ENCODE measurements around the gene LGR6.
"Not testable (repeated sequence)": the region's sequence is repeated elsewhere in the genome, so short reads cannot be mapped to it uniquely, and the experiment has no call there.

LGR6 gene

GRCh38 chr1:202193614-202194327 is at the start of gene LGR6:
TSS of gene LGR6 (plus strand) at chr1:202193799. CDS start at chr1:202193990, 191 bp downstream.
- no peak for DNase-seq

DNA sequence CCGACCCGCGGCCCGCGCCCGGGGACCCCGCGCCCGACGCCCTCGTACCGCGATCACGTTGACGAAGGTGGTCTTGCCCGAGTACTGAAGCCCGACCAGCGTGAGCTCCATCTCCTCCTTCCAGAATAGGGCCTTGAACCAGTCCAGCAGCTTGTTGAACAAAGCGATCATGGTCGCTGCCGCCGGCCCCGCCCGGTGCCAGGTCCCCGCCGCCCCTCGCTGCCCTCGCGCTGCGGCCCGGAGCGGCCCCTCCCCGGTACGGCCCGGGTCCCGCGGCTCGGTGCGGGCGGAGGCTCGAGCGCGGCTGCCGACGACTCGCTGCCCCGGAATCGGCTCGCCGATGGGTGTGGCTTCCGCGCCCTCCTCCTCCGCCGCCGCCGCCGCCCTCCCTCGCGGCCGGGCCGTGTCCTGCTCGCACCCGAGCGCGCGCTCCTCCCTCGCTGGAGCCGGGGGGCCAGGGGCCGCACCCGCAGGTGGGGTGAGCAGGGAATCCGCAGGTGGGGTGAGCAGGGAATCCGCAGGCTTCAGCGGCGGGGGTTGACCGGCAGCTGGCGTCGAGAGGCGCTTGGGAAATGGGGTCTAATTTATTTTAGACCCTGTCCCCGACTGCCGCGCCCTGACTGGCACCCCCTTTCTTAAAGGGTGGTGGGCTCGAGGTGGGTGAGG is 49.1 kb upstream of the LGR6 start, which contains the start of gene ARL8A:
TSS of gene ARL8A (minus strand) at position 336 of the 666 bp plus-strand sequence. CDS start at position 171, 165 bp downstream.
- no peak for DNase-seq

- no peak for DNase-seq
Measured at GRCh38 chr1:202145068-202145743, 48.4 kb upstream of the LGR6 start.

- DNase-seq: not testable (repeated sequence)
Measured at GRCh38 chr1:202145744-202146140, 47.9 kb upstream of the LGR6 start.

DNA sequence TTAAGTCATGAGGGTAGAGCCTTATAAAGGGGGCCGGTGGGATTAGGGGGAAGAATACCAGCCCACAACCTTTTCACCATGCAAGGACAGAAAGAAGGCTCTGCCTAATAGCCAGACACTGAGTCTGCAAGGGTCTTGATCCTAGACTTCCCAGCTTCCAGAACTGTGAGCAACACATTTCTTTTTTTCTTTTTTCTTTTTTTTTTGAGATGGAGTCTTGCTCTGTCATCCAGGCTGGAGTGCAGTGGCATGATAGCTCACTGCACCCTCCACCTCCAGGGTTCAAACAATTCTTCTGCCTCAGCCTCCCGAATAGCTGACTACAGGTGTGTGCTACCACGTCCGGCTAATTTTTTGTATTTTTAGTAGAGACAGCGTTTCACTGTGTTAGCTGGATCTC is 47.3 kb upstream of the LGR6 start:
- DNase-seq: no peak

GRCh38 chr1:202146993-202147392 is 46.6 kb upstream of the LGR6 start:
- DNase-seq: no peak

GRCh38 chr1:202148391-202148790 is 45.2 kb upstream of the LGR6 start:
- no peak for DNase-seq

GRCh38 chr1:202149566-202149965 is 44.0 kb upstream of the LGR6 start:
- DNase-seq: no peak

- DNase-seq: no peak
Measured at GRCh38 chr1:202150187-202150586, 43.4 kb upstream of the LGR6 start.

DNA sequence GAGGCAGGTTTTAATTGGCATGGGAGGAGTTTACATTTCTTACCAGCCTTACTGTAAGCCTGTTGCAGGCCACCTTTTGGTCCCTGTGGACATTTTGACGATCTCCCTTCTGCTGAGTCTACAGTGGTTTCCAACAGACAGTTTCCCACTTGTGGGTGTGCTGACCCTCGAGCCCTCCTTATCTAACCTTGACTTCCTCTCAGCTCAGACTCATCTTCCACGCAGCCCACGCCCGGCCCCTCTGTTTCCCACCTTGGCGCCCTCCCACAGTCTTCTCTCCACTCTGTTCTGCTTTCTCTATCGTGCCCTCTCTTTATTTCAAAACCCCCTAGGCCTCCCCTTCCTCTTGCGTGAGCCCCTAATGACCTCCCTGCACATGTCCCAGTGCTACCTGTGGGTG is 43.0 kb upstream of the LGR6 start:
- DNase-seq: no peak

DNA sequence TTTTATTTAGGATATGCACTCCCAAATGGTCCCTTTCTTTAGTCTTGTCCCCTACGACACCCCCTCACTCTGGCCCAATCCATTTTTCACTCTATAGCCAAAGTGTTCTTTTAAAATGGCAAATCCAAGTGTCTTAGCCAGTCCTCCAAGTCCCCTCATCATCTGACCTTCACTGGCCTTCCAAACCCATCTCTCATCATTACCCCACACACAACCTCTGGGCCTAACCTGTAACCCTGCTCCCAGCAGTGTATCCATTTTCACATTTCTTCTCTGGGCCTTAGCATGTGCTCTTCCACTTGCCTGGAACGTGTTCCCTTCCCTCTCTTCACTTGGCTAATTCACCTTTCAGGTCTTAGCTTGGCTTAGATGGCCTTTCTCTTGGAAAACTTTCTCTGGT is 42.6 kb upstream of the LGR6 start:
- no peak for DNase-seq

- DNase-seq: no peak
Measured at GRCh38 chr1:202152399-202152798, 41.2 kb upstream of the LGR6 start.

- DNase-seq: no peak
Measured at GRCh38 chr1:202153284-202153683, 40.3 kb upstream of the LGR6 start.

GRCh38 chr1:202154148-202154765 is 39.3 kb upstream of the LGR6 start:
- no peak for DNase-seq

DNA sequence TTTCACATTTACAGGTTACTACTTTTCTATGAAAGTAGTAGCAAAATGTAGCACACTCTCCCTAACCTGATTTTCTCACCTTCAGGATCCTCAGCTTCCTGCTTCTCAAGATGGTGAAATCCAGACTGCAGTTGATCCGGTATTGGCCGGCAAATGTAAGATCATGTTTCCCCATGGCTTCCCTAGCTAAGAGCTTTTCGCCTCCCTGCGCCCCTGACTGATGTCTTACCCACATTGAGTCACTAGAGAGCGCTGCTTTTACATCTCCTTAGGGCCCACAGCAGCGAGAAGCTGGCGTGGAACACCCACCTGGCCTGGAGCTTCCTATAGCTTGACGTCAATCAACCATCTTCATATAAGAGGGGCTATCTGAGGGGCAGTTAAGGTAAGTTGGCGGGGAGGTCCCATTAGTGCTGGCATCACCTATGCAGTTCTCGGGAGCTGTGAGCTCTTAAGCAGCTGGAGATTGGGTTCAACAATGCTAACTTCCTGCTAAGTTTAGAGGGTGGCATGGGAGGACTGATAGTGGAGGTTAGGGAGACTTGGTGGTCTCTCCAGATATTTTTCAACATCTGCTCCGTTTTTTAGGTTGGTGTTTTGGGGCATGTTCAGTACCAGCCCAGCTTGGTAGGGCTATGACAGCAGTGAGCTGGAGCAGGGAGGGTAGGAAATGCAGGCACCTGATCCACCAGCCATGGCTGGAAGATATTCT is 38.7 kb upstream of the LGR6 start:
- DNase-seq: no peak

DNA sequence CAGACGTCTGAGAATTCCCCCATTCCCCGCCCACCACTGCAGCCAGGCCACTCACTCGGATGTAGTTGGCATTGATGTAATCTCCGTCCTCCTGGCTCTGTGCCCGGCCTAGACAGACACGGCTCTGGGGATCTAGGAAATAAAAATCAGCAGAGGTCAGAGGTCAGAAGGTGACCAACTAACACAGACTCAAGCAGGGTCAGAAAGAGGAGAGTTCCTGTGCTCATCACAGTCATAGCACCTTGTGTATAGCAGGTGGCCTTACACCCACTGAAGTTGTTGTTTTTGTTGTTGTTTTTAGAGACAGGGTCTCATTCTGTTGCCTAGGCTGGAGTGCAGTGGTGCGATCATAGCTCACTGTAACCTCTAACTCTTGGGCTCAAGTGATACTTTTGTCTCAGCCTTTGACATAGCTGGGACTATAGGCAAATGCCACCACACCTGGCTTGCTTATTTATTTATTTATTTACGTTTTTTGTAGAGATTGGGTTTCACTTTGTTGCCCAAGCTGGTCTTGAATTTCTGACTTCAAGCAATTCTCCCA is 38.0 kb upstream of the LGR6 start:
- no peak for DNase-seq

GRCh38 chr1:202156590-202156989 is 37.0 kb upstream of the LGR6 start:
- DNase-seq: no peak

- DNase-seq: no peak
Measured at GRCh38 chr1:202157945-202158344, 35.7 kb upstream of the LGR6 start.

GRCh38 chr1:202158810-202159533 is 34.6 kb upstream of the LGR6 start:
- DNase-seq: no peak

DNA sequence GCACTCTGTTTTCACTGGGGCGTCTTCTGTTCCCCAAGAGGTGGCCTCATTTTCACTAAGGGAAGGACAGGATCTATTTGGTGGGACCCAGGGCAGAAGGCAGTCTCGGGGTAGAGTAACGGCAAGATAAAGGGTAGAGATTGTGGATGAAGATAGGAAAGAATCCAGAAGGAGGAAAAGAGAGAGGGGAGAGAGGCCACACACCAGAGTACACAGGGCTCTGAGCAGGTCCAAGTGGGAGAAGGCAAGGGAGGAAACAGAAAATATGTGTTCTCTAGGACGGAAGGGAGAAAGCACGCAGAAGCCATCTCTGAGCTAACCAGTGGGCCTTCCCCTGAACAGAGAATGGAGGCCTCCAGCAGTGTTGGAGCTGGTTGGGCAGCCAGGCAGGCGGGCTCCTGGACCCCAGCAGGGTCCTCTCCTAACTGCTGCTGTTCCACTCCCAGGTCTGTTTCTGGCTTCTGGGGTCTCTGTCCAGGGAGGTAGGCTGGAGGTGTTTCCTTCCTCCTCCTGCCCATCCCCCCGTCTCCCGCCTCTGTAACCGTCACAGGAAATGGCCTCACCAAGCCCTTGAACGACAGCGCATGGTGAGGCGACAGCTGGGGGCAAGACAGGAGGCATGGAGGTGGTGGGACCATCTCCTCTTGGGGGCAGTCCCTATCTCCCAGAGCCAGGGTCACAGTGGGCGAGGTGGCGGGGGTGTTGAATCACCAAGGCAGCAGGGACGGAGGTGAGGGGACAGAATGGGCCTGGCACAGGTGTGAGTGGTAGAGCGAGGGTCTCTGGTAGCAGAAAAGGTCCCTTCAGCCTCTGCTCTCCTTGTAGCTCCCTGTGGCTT is 33.8 kb upstream of the LGR6 start:
- DNase-seq: no peak
